Inflammatory macrophage (primary cell): ENCODE measurements around the gene PILRA.
A peak's percentile ranks its signal among the peaks of the same experiment; 100 is the strongest.

ENCODE experiments used
- DNase-seq, 2 donors: peaks; one replicate each; pipeline ENCODE4 v3.0.0-alpha.2; 2020 to 2022

Gene PILRA

GRCh38 chr7:100413346-100413745 is 40.1 kb downstream of the PILRA start:
- peak in 1 of 2 donors; percentile 17 for DNase-seq

- DNase-seq = no peak
These were observed 40.6 kb downstream of the PILRA start for GRCh38 chr7:100413889-100414288.

GRCh38 chr7:100415448-100415847 is 42.2 kb downstream of the PILRA start:
- no peak for DNase-seq

- no peak for DNase-seq
These were observed 45.8 kb downstream of the PILRA start for GRCh38 chr7:100418930-100419659.

- DNase-seq = no peak
These were observed 46.5 kb downstream of the PILRA start for GRCh38 chr7:100419660-100420226.

GRCh38 chr7:100423315-100423714 is 50.0 kb downstream of the PILRA start:
- no peak for DNase-seq

GRCh38 chr7:100425347-100425746 is 52.1 kb downstream of the PILRA start:
- no peak for DNase-seq

- no peak for DNase-seq
These were observed 53.2 kb downstream of the PILRA start for GRCh38 chr7:100426516-100426915.

- no peak for DNase-seq
These were observed 54.5 kb downstream of the PILRA start for GRCh38 chr7:100427762-100428198.

- peak; percentile 98 for DNase-seq
These were observed 55.1 kb downstream of the PILRA start, which contains the start of gene ZCWPW1 for GRCh38 chr7:100428199-100428966. ZCWPW1 (minus strand) TSS chr7:100428703; CDS start chr7:100420649, 8,054 bp downstream.

GRCh38 chr7:100428967-100429636 is 55.8 kb downstream of the PILRA start:
- peak; percentile 100 for DNase-seq

- peak; percentile 92 to 93 for DNase-seq
These were observed 56.6 kb downstream of the PILRA start, which contains the start of gene MEPCE for GRCh38 chr7:100429637-100430492. MEPCE (plus strand) TSS chr7:100429831; CDS start chr7:100430019, 188 bp downstream.

- DNase-seq = peak in 1 of 2 donors; percentile 34
These were observed 57.4 kb downstream of the PILRA start for GRCh38 chr7:100430493-100431285.

- no peak for DNase-seq
These were observed 58.0 kb downstream of the PILRA start for GRCh38 chr7:100431286-100431735.

GRCh38 chr7:100432053-100432452 is 58.8 kb downstream of the PILRA start:
- no peak for DNase-seq

GRCh38 chr7:100432621-100433275 is 59.5 kb downstream of the PILRA start:
- DNase-seq = no peak

- DNase-seq = no peak
These were observed 59.9 kb downstream of the PILRA start for GRCh38 chr7:100433276-100433591.

- DNase-seq = no peak
These were observed 60.5 kb downstream of the PILRA start for GRCh38 chr7:100433592-100434296.

- DNase-seq = no peak
These were observed 61.2 kb downstream of the PILRA start for GRCh38 chr7:100434297-100435144.
